HG02678 (cell line): ENCODE measurements around the gene SIRT4.
"Not testable (repeated sequence)": the region's sequence is repeated elsewhere in the genome, so short reads cannot be mapped to it uniquely, and the experiment has no call there.

Source experiments
- ATAC-seq: cut with Tn5 transposase; IDR thresholded peaks from one replicate; pipeline ENCODE4 v1.9.1; 2021; ENCODE audit warnings: mild to moderate bottlenecking, moderate library complexity; ENCODE audit not compliant: unreplicated experiment

Gene SIRT4, protein sequence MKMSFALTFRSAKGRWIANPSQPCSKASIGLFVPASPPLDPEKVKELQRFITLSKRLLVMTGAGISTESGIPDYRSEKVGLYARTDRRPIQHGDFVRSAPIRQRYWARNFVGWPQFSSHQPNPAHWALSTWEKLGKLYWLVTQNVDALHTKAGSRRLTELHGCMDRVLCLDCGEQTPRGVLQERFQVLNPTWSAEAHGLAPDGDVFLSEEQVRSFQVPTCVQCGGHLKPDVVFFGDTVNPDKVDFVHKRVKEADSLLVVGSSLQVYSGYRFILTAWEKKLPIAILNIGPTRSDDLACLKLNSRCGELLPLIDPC

DNA sequence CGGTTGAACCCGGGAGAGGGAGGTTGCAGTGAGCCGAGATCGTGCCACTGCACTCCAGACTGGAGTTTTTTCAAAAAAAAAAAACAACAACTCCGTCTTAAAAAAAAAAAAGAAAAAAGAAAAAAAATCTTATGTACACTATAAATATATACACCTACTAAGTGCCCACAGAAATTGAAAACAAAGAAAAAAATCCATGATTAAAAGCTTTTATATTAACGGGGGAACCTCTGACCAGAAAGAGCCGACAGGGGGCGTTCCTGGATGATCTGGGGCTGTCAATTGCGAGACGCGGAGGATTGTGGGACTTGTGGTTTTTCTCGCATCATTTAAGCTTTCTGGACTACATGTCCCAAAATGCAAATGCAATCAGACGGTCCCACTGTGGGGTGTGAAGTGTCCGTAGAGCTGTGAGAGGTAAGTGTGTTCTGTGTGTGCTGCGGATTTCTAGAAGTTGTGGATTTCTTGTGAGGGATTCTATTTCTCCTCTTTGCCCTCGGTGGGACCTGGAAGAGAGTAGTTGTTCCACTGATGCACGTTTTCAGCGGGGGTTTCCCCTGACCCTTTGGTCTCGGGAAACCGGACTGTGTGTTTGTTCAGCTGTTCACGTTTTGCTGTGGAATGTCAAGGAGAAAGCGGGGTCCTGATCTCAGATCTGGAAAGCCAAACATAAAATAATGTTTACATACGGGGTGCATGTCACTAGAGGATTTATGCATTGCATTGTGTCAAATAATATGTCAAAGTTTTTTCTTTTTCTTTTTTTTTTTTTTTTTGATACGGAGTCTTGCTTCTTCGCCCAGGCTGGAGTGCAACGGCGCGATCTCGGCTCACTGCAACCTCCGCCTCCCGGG, at the start of gene SIRT4:
Gene SIRT4, plus strand, starts transcription at position 360 of the 854 bp plus-strand sequence. CDS start 1,241 bp downstream, outside the sequence.
- peak; percentile 98 for ATAC-seq

DNA sequence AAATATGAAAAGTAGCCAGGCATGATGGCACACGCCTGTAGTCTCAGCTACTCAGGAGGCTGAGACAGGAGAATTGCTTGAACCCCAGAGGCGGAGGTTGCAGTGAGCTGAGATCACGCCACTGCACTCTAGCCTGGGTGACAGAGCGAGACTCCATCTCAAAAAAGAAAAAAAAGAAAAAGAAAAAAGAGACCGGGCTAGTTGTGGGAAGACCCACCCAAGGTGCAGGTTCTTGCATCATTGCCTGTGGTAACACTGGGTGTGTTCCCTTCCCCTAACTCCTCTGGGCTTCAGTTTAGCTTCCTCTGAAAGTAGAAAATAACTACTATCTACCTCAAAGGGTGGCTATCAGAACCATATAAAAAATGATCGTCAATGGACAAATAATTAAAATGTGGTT, 48.8 kb upstream of the SIRT4 start:
- not testable (repeated sequence) for ATAC-seq

DNA sequence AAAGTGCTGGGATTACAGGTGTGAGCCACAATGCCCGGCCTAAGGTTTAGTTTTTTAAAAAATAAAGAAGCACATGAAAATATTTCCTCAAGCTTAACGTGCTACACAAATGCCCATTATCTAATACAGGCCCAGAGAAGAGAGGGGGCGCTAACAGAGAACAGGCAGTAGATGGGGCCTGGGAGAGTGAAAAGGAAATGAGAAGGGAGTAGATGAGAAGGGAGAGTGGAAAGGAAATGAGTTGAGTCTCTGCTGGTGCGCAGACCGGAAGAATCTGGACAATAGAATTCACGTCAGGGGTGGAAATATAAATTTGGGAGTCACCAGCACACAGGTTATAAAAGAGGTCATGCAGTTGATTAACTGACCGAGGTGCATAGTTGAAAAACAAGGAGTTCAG, 47.3 kb upstream of the SIRT4 start:
- no peak for ATAC-seq

DNA sequence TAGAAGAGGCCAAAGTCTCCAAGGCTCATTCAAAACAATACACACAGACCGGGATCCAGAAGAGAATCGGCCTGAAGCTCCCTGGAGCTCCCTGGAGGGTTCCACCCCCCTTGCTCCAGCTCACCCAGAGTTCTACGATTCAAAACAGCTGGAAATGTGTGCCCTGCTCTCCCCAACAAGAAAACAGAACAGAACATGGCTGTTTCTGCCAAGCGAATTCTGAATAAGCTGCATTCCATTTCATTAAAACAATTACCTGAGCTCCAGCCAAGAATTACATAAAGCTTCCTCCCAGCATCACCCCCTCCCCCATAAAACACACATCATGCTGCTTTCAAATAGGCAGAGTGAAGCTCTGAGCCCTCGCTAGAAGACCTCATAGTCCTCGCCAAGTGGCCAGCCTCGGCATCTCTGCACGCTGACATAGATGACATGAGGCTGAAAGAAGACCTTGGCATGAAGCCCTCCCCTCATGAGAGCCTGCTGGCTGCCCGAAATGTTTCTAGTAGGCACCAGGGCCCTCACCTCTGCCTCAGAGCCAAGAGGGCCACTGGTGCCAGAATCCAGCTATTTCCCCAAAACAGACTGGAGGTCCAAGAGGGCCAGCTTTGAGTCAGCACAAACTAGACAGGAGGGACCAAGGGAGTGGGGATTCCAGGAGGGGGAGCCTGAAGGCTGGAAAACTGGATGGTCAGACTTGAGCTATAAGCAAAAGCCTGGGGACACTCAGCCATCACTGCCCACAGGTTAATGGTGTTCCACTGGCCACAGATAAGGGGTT, 44.9 kb upstream of the SIRT4 start:
- no peak for ATAC-seq

DNA sequence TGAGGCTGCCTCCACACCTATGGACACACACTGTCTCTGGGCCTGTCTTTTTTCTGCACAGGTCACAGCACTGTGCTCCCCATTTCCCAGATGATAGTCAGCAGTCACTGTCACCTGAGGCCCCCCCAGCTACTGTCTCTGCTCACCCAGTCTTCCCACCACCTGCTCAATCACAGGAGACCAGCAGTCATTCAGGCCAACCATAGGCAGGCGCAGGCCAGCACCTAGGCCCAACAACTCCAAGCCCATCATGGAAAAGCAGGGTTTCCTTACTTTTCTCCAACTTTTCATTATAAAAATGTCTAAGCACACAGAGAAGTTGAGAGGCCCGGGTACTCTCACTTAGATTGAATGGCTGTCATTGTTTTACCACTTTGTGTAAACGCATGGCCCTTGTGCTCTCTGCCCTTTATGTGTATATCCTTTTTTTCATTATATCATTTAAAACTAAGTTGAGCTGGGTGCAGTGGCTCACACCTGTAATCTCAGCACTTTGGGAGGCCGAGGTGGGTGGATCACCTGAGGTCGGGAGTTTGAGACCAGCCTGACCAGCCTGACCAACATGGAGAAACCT, 43.7 kb upstream of the SIRT4 start:
- no peak for ATAC-seq

DNA sequence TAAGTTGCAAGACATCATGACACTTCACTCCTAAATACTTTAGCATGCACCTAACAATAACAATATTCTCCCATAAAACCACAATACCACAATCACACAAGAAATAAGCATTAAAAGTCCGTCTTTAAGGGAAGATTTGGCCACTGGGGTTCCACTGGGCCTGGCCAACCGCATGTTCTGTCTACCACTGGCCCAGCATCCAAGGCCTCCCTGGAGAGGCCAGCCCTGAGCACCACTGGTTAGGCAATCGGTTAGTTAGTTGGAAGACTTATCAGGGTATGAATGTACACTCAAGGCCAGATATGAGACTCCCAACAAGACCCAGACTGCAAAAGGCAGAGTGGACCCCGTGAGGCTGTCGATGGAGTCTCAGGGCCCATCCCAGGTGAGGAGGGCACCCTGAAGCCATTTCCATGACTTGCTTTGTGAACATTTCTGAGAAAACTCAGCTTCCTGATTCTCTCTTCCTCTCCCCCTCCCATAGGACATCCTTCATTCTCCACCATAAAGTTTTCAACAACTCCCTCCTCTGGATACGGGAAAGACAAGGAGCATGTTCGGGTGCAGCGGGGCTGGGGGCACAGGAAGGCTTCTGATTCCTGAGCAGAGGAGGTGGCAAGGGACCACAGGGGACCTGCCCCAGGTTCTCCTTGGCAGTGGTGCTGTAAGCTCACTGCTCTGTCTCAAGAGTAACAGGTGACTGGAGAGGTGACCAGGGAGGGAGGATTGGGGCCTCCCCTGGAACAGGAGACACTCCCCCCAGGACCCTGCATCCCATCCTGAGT, 42.5 kb upstream of the SIRT4 start:
- ATAC-seq: no peak

DNA sequence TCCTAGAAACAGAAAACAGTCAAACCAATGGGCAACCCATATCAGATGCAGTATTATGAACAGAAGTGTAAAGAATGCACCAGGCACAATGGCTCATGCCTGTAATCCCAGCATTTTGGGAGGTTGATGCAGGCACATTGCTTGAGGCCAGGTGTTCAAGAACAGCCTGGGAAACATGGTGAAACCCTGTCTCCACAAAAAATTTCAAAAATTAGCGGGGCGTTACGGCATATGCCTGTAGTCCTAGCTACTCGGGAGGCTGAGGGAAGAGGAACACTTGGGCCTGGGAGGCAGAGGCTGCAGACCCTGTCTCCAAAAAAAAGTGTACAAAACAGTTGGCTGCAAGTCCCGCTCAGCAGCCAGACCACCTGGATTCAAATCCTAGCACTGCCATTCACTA, 41.5 kb upstream of the SIRT4 start:
- ATAC-seq: no peak

DNA sequence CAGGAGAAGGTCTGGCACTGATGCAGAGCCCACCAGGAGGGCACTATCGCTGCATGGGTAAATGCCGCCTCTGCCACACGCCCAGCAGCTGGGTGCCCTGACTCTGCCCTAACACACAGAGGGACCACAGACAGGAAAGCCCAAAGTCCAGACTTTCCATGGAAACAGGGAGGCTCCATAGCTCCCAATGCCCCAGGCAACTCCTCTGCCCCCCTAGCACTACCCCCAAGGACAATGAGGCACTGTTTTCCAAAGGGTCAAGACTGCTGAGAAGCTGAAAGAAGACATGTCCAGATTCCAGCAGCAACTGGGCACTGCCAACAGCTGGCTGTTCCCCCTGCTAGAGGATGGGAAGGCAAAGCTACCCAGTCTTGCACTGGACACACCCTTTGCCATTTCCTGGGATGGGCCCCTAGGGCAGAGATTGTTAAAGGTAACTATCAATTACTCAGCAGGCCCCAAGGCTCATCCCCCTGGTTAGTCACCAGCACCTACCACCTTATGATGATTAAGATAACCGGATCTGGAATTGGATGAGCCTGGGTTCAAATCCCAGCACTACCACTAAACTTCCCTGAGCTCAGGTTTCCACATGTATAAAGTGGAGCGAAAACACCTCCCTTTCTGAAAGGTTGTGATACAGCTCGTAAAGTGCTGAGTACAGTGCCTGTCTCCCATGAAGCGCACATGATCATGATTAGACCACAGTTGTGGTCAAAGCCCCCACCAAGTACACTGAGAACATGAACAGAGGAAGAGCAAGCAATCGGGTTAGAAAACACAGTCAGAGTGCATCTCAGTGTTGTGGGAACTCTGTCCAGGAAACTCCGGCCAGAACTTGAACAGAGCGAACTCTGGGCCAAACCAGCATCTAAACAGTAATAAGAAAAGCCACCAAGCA, 39.9 kb upstream of the SIRT4 start:
- ATAC-seq: no peak

DNA sequence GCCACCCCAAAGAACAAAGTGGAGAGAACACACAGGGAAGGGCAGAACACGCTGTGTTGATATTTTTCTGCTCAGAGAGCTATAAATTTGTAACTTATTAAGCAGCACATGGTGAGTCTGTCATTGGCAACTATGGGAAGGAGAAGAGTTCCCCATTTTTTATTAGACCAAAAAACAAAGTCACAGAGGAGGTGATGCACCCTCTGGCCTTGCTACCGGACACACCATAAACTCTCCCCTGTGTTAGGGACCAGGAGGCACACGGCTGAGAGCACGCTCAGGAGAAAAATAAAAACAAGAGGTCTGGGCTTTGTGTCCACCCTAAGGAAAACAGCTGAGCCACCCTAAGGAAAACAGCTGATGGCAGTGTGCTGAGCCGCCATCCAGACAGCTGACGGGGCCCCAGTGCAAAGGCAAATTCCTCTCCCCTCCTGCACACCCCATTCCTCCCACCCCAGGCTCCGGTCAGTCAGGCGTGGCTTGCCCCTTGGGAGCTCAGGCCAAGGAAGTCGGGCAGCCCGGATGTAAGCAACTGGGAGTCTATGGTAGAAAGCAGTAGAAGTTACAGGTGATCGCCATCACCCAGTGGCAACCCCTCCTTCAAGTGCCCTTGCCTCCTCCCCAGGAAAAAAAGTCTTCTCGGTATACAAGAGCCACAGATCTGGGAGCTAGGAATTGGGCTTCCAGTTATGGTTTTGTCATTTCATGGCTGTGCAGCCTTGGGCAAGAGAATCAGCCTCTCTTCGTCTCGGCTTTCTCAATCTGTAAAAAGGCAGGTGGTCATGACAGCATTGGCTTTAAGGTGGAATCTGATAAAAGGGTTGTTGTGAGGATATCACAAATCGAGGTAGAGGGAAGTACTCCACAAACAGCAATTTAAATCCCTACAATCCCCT, 39.0 kb upstream of the SIRT4 start:
- ATAC-seq: no peak

DNA sequence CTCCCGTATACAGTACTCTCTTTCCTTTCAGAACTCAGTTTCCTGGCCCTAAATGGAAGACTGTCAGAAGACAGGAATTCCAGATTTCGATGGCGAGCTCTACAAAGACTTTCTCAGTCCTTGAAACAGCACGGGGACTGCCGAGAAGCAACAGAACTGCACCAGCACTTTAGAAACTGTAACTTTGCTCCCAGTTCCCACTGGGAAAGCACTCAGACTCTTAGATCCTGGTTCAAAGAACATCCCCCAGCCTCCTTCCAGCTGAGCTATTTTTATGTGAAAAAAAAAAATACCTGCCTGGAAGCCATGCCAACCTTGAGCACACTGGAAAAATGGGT, 38.4 kb upstream of the SIRT4 start:
- no peak for ATAC-seq

DNA sequence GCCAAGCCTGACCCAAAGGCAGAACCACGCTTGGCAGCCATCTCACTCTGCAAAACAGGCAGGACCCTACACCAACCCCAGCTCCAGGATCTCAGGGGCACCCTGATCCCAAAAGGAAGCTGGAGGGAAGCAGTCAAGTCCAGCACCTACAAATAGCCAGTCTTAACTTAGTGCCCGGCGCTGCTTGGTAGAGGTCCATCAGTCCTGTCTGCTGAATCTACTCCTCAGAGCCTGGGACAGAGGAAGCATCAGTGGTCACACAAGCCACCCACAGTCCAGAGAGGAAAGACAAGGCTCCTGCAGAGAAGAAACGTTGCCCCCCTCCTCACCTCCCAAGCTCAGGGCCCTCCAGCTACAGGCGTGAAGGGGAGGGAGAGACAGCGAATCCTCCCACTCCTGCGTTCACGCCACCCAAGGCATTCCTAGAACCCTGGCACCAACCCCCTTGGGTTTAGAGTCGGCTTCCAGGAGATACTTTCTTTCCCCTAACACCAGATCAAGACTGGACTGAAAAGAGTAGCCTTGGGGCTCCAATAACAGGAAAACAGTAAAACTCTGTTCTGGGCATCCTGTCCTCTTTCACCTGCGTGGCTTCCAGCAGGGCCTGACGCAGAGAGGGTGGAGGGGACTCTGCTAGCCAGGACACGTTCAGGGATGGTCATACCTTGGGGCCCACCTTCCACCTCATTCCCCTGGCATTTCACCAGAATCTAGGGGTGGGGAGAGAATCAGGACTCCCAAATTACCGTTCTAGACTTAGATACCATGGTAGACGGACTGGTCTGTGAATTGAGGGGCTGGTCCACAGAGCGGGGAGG, 37.8 kb upstream of the SIRT4 start:
- no peak for ATAC-seq

DNA sequence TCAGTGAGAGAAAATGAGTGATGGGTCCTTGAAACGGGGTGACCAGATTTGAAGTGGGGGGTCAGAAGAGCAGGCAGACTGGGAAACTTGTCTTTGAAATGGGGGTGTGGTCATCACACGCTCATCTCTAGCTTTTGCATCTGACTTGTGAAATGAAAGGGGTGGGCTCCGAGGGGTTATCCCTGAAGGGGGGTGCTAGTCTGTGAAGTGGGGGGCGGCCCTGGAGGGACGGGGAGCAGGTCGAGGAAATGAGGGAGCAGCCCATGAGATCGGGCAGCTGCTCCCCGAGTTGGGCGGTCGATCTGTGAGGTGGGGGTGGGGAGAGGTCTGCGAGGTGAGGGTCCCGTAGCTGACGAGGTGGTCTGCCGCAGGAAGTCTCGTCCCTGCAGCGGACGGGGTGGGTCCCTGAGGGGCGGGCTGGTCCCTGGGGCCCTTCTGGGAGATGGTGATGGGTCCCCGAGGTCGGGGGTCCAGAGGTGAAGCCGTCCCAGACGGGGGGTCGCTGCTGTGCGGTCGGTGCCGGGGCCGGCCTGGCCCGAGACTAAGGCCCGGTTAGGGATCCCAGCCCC, 37.1 kb upstream of the SIRT4 start:
- no peak for ATAC-seq

DNA sequence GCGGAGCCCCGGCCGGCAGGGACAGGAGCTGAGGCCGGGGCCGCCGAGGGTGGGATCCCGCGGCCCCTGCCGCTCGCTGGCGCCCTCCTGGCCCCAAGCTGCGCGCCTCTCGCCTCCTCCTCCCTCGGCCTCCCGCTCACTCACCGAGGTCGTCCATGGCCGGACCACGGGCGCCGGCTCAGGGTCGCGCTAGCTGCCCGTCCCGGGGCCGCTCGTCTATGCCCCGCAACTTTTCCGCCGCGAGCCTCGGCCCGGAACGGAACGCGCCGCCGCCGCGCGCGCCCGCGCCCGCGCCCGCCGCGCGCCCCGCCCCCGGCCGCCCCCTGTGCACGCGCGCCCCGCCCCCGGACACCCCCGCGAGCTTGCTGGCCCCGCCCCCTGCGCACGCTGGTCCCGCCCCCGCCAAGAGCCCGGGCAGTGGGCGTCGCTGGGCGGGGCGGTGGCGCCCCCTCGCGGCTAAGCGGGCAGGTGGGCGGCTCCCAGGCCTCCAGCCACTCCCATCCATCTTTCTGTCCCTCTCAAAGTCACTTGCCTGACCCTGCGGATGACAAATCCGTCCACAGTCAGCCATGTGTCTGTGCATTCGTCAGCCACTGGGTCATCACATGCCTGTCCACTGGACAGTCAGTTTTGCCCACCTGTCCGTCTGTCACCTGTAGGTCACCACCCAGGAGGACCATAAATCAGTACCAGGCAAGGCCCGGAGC, 36.5 kb upstream of the SIRT4 start, which contains the start of gene PXN:
Gene PXN, minus strand, starts transcription at position 258 of the 707 bp plus-strand sequence. Its CDS starts 101 bp downstream, at position 157.
- ATAC-seq: peak; percentile 76

DNA sequence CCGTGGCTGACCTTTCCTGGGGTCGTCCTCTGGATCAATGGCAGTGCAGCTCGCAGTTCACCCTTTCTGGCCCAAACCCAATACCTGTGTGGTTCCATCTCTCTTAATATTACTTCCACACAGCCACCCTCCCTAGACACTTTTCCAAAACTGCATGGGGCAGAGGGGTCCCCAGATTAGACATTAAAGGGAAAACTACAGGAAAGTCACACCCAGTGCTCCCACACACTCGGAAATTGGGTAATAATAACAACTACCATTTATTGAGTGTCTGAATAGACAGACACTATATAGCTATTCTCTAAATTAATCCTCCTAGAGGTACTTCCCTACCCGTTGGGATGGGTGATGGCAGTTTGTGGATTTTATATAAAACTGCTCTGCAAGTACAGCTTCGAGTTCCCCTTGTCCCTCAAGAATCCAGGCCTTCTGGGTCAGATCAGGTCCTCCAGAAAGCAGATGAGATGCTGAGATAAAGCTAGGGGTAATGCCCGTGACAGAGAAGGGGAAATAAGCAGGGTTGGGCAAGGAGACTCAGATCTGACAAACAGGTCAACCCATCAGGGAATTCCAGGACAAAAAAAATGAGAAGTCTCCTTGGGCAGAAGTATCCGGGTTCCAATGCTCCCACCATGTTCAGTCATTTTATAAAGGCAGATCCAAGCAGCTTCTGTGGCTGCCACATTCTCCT, 35.8 kb upstream of the SIRT4 start:
- ATAC-seq: no peak

DNA sequence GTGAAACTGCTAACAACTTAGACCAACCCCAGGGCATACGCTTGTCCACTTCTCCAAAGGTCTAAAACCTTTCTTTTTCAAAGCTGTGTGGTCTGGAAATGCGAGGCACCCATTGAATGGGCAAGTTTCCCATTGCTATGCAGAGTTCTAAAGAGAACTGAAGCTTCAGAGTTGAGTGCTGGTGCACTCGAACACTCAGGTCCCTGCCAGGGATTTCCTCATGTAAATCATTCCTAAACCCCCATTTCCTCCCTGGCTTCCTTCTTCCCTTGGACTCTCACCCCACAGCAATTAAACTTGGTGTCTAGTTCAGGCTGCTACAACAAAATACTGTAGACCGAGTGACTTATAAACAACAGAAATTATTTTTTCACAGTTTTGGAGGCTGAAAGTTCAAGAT, 34.4 kb upstream of the SIRT4 start:
- ATAC-seq: no peak

DNA sequence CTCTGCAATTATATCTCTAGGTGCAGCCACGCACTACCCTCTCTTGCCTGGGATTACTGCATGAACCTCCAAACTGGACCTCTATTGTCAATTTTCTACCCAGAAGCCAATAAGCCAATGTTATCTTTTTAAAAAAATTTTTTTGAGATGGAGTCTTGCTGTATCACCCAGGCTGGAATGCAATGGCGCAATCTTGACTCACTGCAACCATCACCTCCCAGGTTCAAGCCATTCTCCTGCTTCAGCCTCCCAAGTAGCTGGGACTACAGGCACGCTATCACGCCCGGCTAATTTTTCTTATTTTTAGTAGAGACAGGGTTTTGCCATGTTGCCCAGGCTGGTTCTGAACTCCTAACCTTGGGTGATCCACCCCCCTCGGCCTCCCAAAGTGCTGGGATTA, 25.4 kb upstream of the SIRT4 start:
- no peak for ATAC-seq
